Nephron (organoid): ENCODE data around the gene DGKI.

ENCODE experiments used
- H3K27ac Mint-ChIP-seq, 3 experiments: 2 replicates each; pipeline ENCODE4 v1.8.0; 2020; ENCODE audit warnings: mixed read lengths in 3 of 3, mild to moderate bottlenecking in 2 of 3, moderate library complexity in 1 of 3
- H3K27me3 Mint-ChIP-seq: 2 replicates; pipeline ENCODE4 v1.8.0; 2021; ENCODE audit warnings: low read depth, mild to moderate bottlenecking, moderate library complexity, mixed read lengths
- H3K36me3 Mint-ChIP-seq: 2 replicates; pipeline ENCODE4 v1.8.0; 2020; ENCODE audit warnings: low read depth, mixed read lengths
- H3K4me1 Mint-ChIP-seq: 2 replicates; pipeline ENCODE4 v1.8.0; 2020; ENCODE audit warnings: mixed read lengths
- H3K4me3 Mint-ChIP-seq, 3 experiments: 2 replicates each; pipeline ENCODE4 v1.8.0; 2020; ENCODE audit warnings: mild to moderate bottlenecking in 3 of 3, mixed read lengths in 3 of 3, moderate library complexity in 2 of 3
- H3K9me3 Mint-ChIP-seq: 2 replicates; pipeline ENCODE4 v1.8.0; 2020; ENCODE audit warnings: mixed read lengths
- TF ChIP-seq, protein P1 (sequence below), 3 experiments: fragments of 200-600 bp; sonication (generic); IDR thresholded peaks; one replicate each; pipeline ENCODE4 v1.5.0; 2021; ENCODE audit warnings: antibody characterized with exemption in 3 of 3; ENCODE audit not compliant: unreplicated experiment in 3 of 3

DGKI gene

DNA sequence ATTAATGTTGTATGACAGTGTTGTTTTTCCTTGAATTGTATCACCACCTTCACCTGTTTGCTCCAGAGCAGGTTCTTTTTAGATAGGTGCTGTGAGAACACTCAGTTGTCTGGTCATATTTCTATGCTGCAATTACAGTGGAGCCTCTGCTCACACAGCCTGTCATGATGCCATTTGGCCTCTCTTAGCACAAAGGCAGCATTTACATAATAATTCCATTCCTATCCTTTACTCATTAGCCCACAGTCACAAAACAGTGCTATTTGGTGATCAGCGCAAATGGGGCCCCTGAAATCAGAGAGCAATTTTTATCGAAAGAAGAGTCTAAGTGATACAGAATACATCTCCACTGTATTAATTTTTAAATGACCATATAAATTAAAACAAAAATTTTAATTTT, 13.8 kb upstream of the DGKI start:
- no peak overlapping the region for H3K4me3 Mint-ChIP-seq
- H3K4me1 Mint-ChIP-seq = no peaks in the 10 kb centered on the region
- TF ChIP-seq, protein P1, sequence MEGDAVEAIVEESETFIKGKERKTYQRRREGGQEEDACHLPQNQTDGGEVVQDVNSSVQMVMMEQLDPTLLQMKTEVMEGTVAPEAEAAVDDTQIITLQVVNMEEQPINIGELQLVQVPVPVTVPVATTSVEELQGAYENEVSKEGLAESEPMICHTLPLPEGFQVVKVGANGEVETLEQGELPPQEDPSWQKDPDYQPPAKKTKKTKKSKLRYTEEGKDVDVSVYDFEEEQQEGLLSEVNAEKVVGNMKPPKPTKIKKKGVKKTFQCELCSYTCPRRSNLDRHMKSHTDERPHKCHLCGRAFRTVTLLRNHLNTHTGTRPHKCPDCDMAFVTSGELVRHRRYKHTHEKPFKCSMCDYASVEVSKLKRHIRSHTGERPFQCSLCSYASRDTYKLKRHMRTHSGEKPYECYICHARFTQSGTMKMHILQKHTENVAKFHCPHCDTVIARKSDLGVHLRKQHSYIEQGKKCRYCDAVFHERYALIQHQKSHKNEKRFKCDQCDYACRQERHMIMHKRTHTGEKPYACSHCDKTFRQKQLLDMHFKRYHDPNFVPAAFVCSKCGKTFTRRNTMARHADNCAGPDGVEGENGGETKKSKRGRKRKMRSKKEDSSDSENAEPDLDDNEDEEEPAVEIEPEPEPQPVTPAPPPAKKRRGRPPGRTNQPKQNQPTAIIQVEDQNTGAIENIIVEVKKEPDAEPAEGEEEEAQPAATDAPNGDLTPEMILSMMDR (IDR thresholded peaks at IDR 0.05; ENCODE audit: unreplicated experiment in 3 of 3) = no peak
- H3K27me3 Mint-ChIP-seq = no peaks in the 10 kb centered on the region
- H3K36me3 Mint-ChIP-seq = peaks cover 32% of the 10 kb centered on the region
- no peak overlapping the region for H3K27ac Mint-ChIP-seq
- peaks cover 3% of the 10 kb centered on the region for H3K9me3 Mint-ChIP-seq

DNA sequence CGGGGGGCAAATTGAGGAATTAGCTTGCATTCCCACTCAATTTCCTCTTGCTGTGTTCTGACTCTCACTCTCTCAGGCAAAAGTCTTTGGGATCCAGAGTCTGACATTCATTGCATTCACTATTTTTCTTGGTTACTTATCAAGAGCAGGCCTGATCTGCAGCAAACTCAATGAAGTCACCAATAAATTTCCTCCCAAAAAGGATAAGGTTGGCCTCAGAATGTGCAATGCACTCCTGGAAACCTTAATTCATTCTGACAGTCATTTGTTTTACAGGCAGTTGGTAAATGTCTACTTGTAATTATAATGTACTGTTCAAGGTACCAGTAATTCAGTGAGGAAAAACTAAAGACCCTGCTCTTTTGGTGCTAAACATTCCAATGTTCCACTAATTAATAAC, 6.3 kb upstream of the DGKI start:
- TF ChIP-seq, protein P1 (IDR thresholded peaks at IDR 0.05; ENCODE audit: unreplicated experiment in 3 of 3) = no peak
- Mint-ChIP-seq H3K4me1 (no peaks in the 10 kb centered on the region), H3K9me3 (no peaks in the 10 kb centered on the region), H3K27ac (no peak overlapping the region), H3K4me3 (no peak overlapping the region), H3K27me3 (peaks cover 22% of the 10 kb centered on the region), H3K36me3 (peaks cover 4% of the 10 kb centered on the region)

DNA sequence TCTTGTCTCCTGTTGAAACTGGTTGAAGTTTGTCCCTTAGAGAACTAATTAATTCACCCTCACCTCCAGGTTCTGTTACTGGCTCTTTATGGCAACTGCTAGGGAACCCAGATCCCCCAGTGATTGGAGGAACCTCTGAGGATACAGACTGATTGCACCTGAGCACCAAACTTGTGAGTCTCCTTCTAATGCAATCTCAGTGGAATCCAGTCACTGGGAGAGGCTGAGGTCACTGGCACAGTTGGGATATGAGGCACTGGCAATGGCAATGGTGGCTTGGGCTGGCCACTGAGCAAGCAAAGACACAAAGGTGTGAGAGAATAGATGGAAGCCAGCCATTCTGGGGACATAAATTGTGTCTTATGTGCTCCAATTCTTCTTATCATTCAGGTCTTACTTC, 5.3 kb upstream of the DGKI start:
- no peaks in the 10 kb centered on the region for H3K4me1 Mint-ChIP-seq
- no peak overlapping the region for H3K27ac Mint-ChIP-seq
- H3K27me3 Mint-ChIP-seq = peaks cover 31% of the 10 kb centered on the region
- H3K9me3 Mint-ChIP-seq = no peaks in the 10 kb centered on the region
- no peak overlapping the region for H3K4me3 Mint-ChIP-seq
- TF ChIP-seq, protein P1 (IDR thresholded peaks at IDR 0.05; ENCODE audit: unreplicated experiment in 3 of 3) = no peak
- H3K36me3 Mint-ChIP-seq = peaks cover 4% of the 10 kb centered on the region

DNA sequence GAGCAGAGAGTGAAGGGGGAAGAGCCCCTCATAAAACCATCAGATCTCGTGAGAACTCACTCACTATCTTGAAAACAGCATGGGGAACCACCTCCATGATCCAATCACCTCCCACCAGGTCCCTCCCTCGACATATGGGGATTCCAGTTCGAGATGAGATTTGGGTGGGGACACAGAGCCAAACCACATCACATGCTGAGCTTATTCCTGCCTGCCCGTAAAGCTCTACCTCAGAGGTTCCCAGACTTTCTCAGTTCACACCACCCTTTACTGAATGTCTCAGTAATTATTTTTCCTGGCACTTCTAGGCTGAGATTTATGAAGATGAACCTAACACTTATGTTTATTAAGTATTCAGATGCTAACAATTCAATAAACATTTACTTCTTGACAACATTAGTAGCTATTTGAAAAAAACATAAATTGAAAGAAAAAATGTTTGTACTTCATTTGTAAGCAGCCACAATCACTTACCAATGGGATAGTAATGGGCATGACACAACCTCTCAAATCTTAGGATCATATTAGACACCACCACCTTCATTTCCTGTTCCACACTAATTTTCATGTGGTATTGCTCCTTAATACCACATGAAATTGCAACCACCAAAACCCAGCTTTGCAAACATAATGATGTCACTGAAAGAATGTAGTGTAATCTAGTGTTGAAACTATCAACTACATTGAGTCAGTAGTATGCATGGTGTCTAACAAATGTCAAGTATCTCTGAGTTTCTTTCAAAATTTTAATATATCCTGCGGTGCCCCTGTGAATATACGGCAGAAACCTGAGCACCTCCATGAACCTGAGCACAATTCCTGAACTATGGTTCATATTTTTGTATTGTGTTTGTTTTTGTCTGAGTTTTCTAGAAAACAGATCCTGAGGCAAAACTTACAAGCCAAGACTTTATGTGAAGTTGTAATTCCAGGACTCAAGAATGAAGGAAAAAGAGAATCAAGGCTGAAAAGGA, 4.5 kb upstream of the DGKI start:
- no peaks in the 10 kb centered on the region for H3K4me1 Mint-ChIP-seq
- no peaks in the 10 kb centered on the region for H3K9me3 Mint-ChIP-seq
- no peak overlapping the region for H3K4me3 Mint-ChIP-seq
- peaks cover 32% of the 10 kb centered on the region for H3K27me3 Mint-ChIP-seq
- H3K27ac Mint-ChIP-seq = no peak overlapping the region
- peaks cover 4% of the 10 kb centered on the region for H3K36me3 Mint-ChIP-seq
- TF ChIP-seq, protein P1 (IDR thresholded peaks at IDR 0.05; ENCODE audit: unreplicated experiment in 3 of 3) = no peak

DNA sequence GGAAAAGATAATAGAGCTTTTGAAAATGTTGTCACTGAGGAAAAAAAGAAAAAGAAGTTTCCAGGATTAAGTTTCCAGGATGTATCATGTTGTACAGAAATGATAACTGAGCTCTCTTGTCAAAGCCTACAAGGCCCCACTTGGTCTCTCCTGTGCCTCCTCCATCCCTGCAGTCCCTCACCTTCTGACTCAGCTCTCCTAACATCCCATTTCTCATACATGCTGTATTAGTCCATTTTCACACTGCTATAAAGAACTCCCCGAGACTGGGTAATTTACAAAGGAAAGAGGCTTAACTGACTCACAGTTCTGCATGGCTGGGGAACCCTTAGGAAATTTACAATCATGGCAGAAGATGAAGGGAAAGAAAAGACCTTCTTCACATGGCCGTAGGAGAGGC, 3.8 kb upstream of the DGKI start:
- TF ChIP-seq, protein P1 (IDR thresholded peaks at IDR 0.05; ENCODE audit: unreplicated experiment in 3 of 3) = no peak
- Mint-ChIP-seq H3K4me3 (no peak overlapping the region), H3K27me3 (peaks cover 38% of the 10 kb centered on the region), H3K36me3 (peaks cover 4% of the 10 kb centered on the region), H3K9me3 (no peaks in the 10 kb centered on the region), H3K27ac (no peak overlapping the region), H3K4me1 (peaks cover 6% of the 10 kb centered on the region)

DNA sequence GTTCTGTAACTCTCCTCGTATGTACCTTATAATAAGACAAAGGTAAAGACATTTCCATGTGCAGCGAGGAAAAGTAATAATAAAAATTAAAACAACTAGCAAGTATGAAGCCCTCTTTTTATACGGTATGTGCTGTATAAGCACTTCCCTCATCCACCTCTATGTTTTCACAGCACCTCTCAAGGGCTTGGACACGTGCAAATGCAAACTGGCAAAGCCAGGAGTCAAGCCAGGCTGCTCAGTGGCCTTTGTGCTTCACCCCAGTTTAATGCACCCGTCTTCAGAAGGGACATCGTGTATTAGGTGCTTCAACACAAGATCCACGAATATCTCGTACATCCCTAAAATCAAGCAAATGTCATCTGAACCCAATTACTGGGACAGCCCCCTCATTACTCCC, 1.3 kb upstream of the DGKI start:
- peaks cover 63% of the 10 kb centered on the region for H3K27me3 Mint-ChIP-seq
- TF ChIP-seq, protein P1 (IDR thresholded peaks at IDR 0.05; ENCODE audit: unreplicated experiment in 3 of 3) = no peak
- peak overlapping the region; percentile 36 to 56 (median 54) for H3K4me3 Mint-ChIP-seq

More for the DNA sequence above, 1.3 kb upstream of the DGKI start:
- Mint-ChIP-seq H3K27ac (no peak overlapping the region), H3K4me1 (peaks cover 16% of the 10 kb centered on the region), H3K36me3 (peaks cover 4% of the 10 kb centered on the region), H3K9me3 (no peaks in the 10 kb centered on the region)
